Articular chondrocyte of knee joint (primary cell): ENCODE results near the gene SH3PXD2A. TPM values are rescaled to one million over a fixed set of nuclear protein-coding genes. Genes with fewer than 3 reads are reported as not detected.

Experiments
- small RNA-seq: library from RNA; depleted of rRNA; stranded (forward); fragments of <200 nt; gene quantifications from one replicate; pipeline ENCODE3, GENCODE V24; 2012
- total RNA-seq: library from RNA; depleted of rRNA; stranded (reverse); fragments of >200 nt; gene quantifications from 2 replicates; pipeline ENCODE4 v1.2.3, GENCODE V29; 2012

The SH3PXD2A gene
- 21.6 and 23.8 TPM in 2 replicates for total RNA-seq

GRCh38 chr10:103855424-103855823 is at the start of gene SH3PXD2A:
Gene SH3PXD2A, minus strand, starts transcription at chr10:103855576. Its CDS starts 310 bp downstream, at chr10:103855266.

Small RNAs within 50 kb of the gene (small RNA-seq; reads per million reads assigned to genes)
- not detected for gene RF00019

Other genes with a start within 250 kb of the SH3PXD2A start
- 21.6 and 25.0 TPM in 2 replicates for gene STN1, start 62.6 kb upstream of the SH3PXD2A start, total RNA-seq
- 54.9 and 57.9 TPM in 2 replicates for gene SLK, start 111.6 kb upstream of the SH3PXD2A start, total RNA-seq
- 0.13 and 0.76 TPM in 2 replicates for gene COL17A1, start 230.3 kb upstream of the SH3PXD2A start, total RNA-seq